HEK293 (cell line): ENCODE results near the gene PATL2.

Experiments
- CTCF ChIA-PET: fragments of 350-600 bp; formaldehyde crosslinking; extraction: SDS; loops from one replicate; lab custom pipeline; 2021; ENCODE audit warnings: antibody characterized with exemption; lab: Yijun Ruan, JAX
- POLR2A ChIA-PET: fragments of 300-600 bp; formaldehyde crosslinking; extraction: SDS; loops from one replicate; lab custom pipeline; 2020; ENCODE audit warnings: antibody characterized with exemption, inconsistent platforms; lab: Yijun Ruan, JAX
- H3K27ac ChIP-seq: fragments of 200-500 bp; sonication (Bioruptor generic); 2 replicates; pipeline ENCODE4 v1.5.1; 2014; ENCODE audit warnings: low read depth, low read length, control low read depth, inconsistent platforms; ENCODE audit errors: extremely low read depth
- H3K36me3 ChIP-seq, 2 experiments: fragments of 200-500 bp in 1 of 2; sonication (Bioruptor generic) in 1 of 2; 1 replicate in 1 of 2; 2 replicates in 1 of 2; pipeline ENCODE4 v1.5.1; 2014 to 2017; ENCODE audit warnings: inconsistent platforms in 2 of 2, low read length in 2 of 2; ENCODE audit not compliant: control insufficient read depth in 2 of 2, insufficient read depth in 1 of 2
- H3K4me1 ChIP-seq: fragments of 200-500 bp; sonication (Bioruptor generic); 2 replicates; pipeline ENCODE4 v1.5.1; 2014; ENCODE audit warnings: mild to moderate bottlenecking, low read length, inconsistent platforms; ENCODE audit not compliant: control insufficient read depth, insufficient read depth
- H3K4me3 ChIP-seq: 2 replicates; pipeline ENCODE4 v1.5.1; 2011; ENCODE audit warnings: low read depth, mild to moderate bottlenecking, control low read depth, low read length, moderate library complexity
- H3K9me3 ChIP-seq: fragments of 200-500 bp; sonication (Bioruptor generic); 2 replicates; pipeline ENCODE4 v1.5.1; 2014; ENCODE audit warnings: low read depth, low read length, inconsistent platforms; ENCODE audit not compliant: control insufficient read depth, insufficient read depth
- BCL6B ChIP-seq: fragments of 450-650 bp; formaldehyde crosslinking; IDR thresholded peaks from 2 replicates; pipeline ENCODE4 v1.5.1; 2017; ENCODE audit warnings: missing biosample characterization, missing genetic modification characterization
- HOXC10 ChIP-seq: sonication (generic); formaldehyde crosslinking; IDR thresholded peaks from 2 replicates; pipeline ENCODE4 v1.8.1; 2023; ENCODE audit warnings: mild to moderate bottlenecking, missing genetic modification reagents
- PRDM1 ChIP-seq: fragments of 450-650 bp; formaldehyde crosslinking; IDR thresholded peaks from 2 replicates; pipeline ENCODE4; 2016; ENCODE audit warnings: missing biosample characterization, missing genetic modification characterization
- ZEB2 ChIP-seq: fragments of 450-650 bp; formaldehyde crosslinking; IDR thresholded peaks from 2 replicates; pipeline ENCODE4 v1.5.1; 2016; ENCODE audit warnings: missing biosample characterization, missing genetic modification characterization
- ZNF138 ChIP-seq: fragments of 450-650 bp; formaldehyde crosslinking; IDR thresholded peaks from 2 replicates; pipeline ENCODE4 v1.5.1; 2016; ENCODE audit warnings: missing biosample characterization, missing genetic modification characterization, borderline replicate concordance
- ZNF202 ChIP-seq: fragments of 450-650 bp; formaldehyde crosslinking; IDR thresholded peaks from 2 replicates; pipeline ENCODE4 v1.5.1; 2016; ENCODE audit warnings: missing biosample characterization, missing genetic modification characterization, borderline replicate concordance
- ZNF23 ChIP-seq: fragments of 450-650 bp; formaldehyde crosslinking; IDR thresholded peaks from 2 replicates; pipeline ENCODE4 v1.5.1; 2016; ENCODE audit warnings: missing biosample characterization, missing genetic modification characterization, borderline replicate concordance
- ZNF248 ChIP-seq: fragments of 450-650 bp; formaldehyde crosslinking; IDR thresholded peaks from 2 replicates; pipeline ENCODE4 v1.5.1; 2017; ENCODE audit warnings: missing biosample characterization, missing genetic modification characterization
- ZNF366 ChIP-seq: fragments of 450-650 bp; formaldehyde crosslinking; conservative IDR thresholded peaks from 2 replicates; pipeline ENCODE4 v1.5.1; 2016; ENCODE audit warnings: missing biosample characterization, missing genetic modification characterization
- ZNF404 ChIP-seq: fragments of 450-650 bp; formaldehyde crosslinking; IDR thresholded peaks from 2 replicates; pipeline ENCODE4 v1.5.1; 2017; ENCODE audit warnings: missing biosample characterization, missing genetic modification characterization
- ZNF571 ChIP-seq: fragments of 450-650 bp; formaldehyde crosslinking; IDR thresholded peaks from 2 replicates; pipeline ENCODE4 v1.5.0; 2017; ENCODE audit warnings: missing biosample characterization, missing genetic modification characterization
- ZNF585B ChIP-seq: fragments of 450-650 bp; formaldehyde crosslinking; IDR thresholded peaks from 2 replicates; pipeline ENCODE4 v1.5.1; 2016; ENCODE audit warnings: missing biosample characterization, missing genetic modification characterization
- ZNF654 ChIP-seq: fragments of 450-650 bp; formaldehyde crosslinking; IDR thresholded peaks from 2 replicates; pipeline ENCODE4 v1.5.1; 2016; ENCODE audit warnings: low read depth, missing biosample characterization, missing genetic modification characterization
- ZNF660 ChIP-seq: fragments of 450-650 bp; IDR thresholded peaks from 2 replicates; pipeline ENCODE4 v1.5.1; 2018; ENCODE audit warnings: missing biosample characterization, mild to moderate bottlenecking, missing genetic modification characterization
- ZNF677 ChIP-seq: fragments of 450-650 bp; IDR thresholded peaks from 2 replicates; pipeline ENCODE4 v1.5.0; 2018; ENCODE audit warnings: missing biosample characterization, mild to moderate bottlenecking, missing genetic modification characterization, moderate library complexity
- ZNF692 ChIP-seq: fragments of 450-650 bp; formaldehyde crosslinking; IDR thresholded peaks from 2 replicates; pipeline ENCODE4 v1.5.1; 2016; ENCODE audit warnings: missing biosample characterization, missing genetic modification characterization
- ZNF777 ChIP-seq: fragments of 450-650 bp; formaldehyde crosslinking; IDR thresholded peaks from 2 replicates; pipeline ENCODE4 v1.5.1; 2017; ENCODE audit warnings: missing biosample characterization, missing genetic modification characterization, borderline replicate concordance
- ZNF843 ChIP-seq: fragments of 450-650 bp; formaldehyde crosslinking; IDR thresholded peaks from 2 replicates; pipeline ENCODE4 v1.5.1; 2016; ENCODE audit warnings: missing biosample characterization, missing genetic modification characterization
- TF ChIP-seq, protein P1 (sequence below): fragments of 450-650 bp; formaldehyde crosslinking; IDR thresholded peaks from 2 replicates; pipeline ENCODE4 v1.5.1; 2016; ENCODE audit warnings: missing biosample characterization, missing genetic modification characterization, low read depth
- TF ChIP-seq, protein P2 (sequence below): fragments of 450-650 bp; formaldehyde crosslinking; IDR thresholded peaks from 2 replicates; pipeline ENCODE4 v1.5.0; 2017; ENCODE audit warnings: missing biosample characterization, missing genetic modification characterization, borderline replicate concordance

Gene PATL2

DNA sequence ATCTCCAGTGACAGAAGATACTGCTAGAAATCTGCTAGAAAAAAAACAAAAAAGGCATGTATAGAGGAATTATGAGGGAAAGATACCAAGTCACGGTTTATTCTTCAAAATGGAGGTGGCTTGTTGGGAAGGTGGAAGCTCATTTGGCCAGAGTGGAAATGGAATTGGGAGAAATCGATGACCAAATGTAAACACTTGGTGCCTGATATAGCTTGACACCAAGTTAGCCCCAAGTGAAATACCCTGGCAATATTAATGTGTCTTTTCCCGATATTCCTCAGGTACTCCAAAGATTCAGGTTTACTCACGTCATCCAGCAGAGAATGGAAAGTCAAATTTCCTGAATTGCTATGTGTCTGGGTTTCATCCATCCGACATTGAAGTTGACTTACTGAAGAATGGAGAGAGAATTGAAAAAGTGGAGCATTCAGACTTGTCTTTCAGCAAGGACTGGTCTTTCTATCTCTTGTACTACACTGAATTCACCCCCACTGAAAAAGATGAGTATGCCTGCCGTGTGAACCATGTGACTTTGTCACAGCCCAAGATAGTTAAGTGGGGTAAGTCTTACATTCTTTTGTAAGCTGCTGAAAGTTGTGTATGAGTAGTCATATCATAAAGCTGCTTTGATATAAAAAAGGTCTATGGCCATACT is 4.1 kb upstream of the PATL2 start:
- Histone ChIP-seq H3K4me3 (no peak overlapping the region), H3K36me3 (peaks cover 15 to 42% of the 10 kb centered on the region in 2 experiments), H3K27ac (no peak overlapping the region), H3K9me3 (no peaks in the 10 kb centered on the region), H3K4me1 (no peaks in the 10 kb centered on the region)
- TF ChIP-seq ZNF692 (tag by site-specific recombination), result no peak
- TF ChIP-seq, protein P1, sequence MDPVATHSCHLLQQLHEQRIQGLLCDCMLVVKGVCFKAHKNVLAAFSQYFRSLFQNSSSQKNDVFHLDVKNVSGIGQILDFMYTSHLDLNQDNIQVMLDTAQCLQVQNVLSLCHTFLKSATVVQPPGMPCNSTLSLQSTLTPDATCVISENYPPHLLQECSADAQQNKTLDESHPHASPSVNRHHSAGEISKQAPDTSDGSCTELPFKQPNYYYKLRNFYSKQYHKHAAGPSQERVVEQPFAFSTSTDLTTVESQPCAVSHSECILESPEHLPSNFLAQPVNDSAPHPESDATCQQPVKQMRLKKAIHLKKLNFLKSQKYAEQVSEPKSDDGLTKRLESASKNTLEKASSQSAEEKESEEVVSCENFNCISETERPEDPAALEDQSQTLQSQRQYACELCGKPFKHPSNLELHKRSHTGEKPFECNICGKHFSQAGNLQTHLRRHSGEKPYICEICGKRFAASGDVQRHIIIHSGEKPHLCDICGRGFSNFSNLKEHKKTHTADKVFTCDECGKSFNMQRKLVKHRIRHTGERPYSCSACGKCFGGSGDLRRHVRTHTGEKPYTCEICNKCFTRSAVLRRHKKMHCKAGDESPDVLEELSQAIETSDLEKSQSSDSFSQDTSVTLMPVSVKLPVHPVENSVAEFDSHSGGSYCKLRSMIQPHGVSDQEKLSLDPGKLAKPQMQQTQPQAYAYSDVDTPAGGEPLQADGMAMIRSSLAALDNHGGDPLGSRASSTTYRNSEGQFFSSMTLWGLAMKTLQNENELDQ, result no peak
- TF ChIP-seq ZNF585B (tag by site-specific recombination), result no peak
- TF ChIP-seq ZNF660 (tag by site-specific recombination), result no peak
- no peak for TF ChIP-seq ZNF404 (tag by site-specific recombination)
- no peak for TF ChIP-seq ZNF654 (tag by site-specific recombination)
- no peak for TF ChIP-seq ZNF202 (tag by site-specific recombination)
- TF ChIP-seq ZNF571, result no peak
- no peak for TF ChIP-seq PRDM1 (tag by site-specific recombination)
- TF ChIP-seq ZEB2 (tag by site-specific recombination), result no peak
- no peak for TF ChIP-seq ZNF248 (tag by site-specific recombination)
- TF ChIP-seq HOXC10, result no peak
- TF ChIP-seq ZNF366 (tag by site-specific recombination), result no peak
- no peak for TF ChIP-seq ZNF138 (tag by site-specific recombination)
- no peak for TF ChIP-seq ZNF677 (tag by site-specific recombination)
- no peak for TF ChIP-seq ZNF777 (tag by site-specific recombination)
- no peak for TF ChIP-seq ZNF843 (tag by site-specific recombination)
- no peak for TF ChIP-seq BCL6B
- TF ChIP-seq, protein P2, sequence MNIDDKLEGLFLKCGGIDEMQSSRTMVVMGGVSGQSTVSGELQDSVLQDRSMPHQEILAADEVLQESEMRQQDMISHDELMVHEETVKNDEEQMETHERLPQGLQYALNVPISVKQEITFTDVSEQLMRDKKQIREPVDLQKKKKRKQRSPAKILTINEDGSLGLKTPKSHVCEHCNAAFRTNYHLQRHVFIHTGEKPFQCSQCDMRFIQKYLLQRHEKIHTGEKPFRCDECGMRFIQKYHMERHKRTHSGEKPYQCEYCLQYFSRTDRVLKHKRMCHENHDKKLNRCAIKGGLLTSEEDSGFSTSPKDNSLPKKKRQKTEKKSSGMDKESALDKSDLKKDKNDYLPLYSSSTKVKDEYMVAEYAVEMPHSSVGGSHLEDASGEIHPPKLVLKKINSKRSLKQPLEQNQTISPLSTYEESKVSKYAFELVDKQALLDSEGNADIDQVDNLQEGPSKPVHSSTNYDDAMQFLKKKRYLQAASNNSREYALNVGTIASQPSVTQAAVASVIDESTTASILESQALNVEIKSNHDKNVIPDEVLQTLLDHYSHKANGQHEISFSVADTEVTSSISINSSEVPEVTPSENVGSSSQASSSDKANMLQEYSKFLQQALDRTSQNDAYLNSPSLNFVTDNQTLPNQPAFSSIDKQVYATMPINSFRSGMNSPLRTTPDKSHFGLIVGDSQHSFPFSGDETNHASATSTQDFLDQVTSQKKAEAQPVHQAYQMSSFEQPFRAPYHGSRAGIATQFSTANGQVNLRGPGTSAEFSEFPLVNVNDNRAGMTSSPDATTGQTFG (tag by site-specific recombination), result no peak
- no peak for TF ChIP-seq ZNF23 (tag by site-specific recombination)
- TF ChIP-seq, all 188 proteins: peak for 0
- CTCF ChIA-PET, result interaction anchor here (0.6 to 1.0 kb wide), 2 partner anchors 12 to 53 kb away, joined by 3 read pairs; no protein-coding TSS in a partner anchor
- POLR2A ChIA-PET, result interaction anchor here (0.7 kb wide), 1 partner anchor 11 kb away, joined by 3 read pairs; no protein-coding TSS in a partner anchor
